Spleen (tissue), 11 donors: Measurements from ENCODE around the gene LETMD1. TPM values are rescaled to one million over a fixed set of nuclear protein-coding genes. Genes with fewer than 3 reads are reported as not detected.

Experiments used
- DNase-seq: peaks from one replicate; pipeline ENCODE4 v3.0.0-alpha.2; 2020
- H3K27ac ChIP-seq, 8 donors: fragments of 200-600 bp; sonication (generic) in 7 of 8; 1 replicate in 4 of 8; 2 replicates in 4 of 8; pipeline versions ENCODE4 v1.5.0 to v1.8.0; 2016 to 2021; ENCODE audit warnings: inconsistent platforms in 4 of 8, mild to moderate bottlenecking in 4 of 8, moderate library complexity in 1 of 8
- H3K27me3 ChIP-seq, 7 donors: fragments of 200-600 bp; sonication (generic) in 6 of 7; replicated peaks in 1 of 7; 1 replicate in 4 of 7; 2 replicates in 3 of 7; pipeline versions ENCODE4 v1.5.0 to v1.8.0; 2016 to 2021; ENCODE audit warnings: inconsistent platforms in 3 of 7, mild to moderate bottlenecking in 1 of 7
- H3K36me3 ChIP-seq, 6 donors: fragments of 200-600 bp; sonication (generic) in 5 of 6; 1 replicate in 4 of 6; 2 replicates in 2 of 6; pipeline versions ENCODE4 v1.5.0 to v1.8.0; 2016 to 2021; ENCODE audit warnings: inconsistent platforms in 2 of 6
- H3K4me1 ChIP-seq, 6 donors: fragments of 200-600 bp; sonication (generic) in 5 of 6; 1 replicate in 3 of 6; 2 replicates in 3 of 6; pipeline versions ENCODE4 v1.5.0 to v1.8.0; 2016 to 2021; ENCODE audit warnings: inconsistent platforms in 3 of 6
- H3K4me3 ChIP-seq, 8 donors: fragments of 200-600 bp; sonication (generic) in 7 of 8; 1 replicate in 4 of 8; 2 replicates in 4 of 8; pipeline versions ENCODE4 v1.5.0 to v1.8.0; 2016 to 2021; ENCODE audit warnings: inconsistent platforms in 4 of 8, mild to moderate bottlenecking in 4 of 8, moderate library complexity in 2 of 8
- H3K9me3 ChIP-seq, 8 donors: fragments of 200-600 bp; sonication (generic) in 7 of 8; 1 replicate in 4 of 8; 2 replicates in 4 of 8; pipeline versions ENCODE4 v1.5.0 to v1.8.0; 2016 to 2021; ENCODE audit warnings: inconsistent platforms in 4 of 8
- POLR2A ChIP-seq, 3 donors: fragments of 450-650 bp; IDR thresholded peaks; one replicate each; pipeline ENCODE4 v1.5.1; 2017; ENCODE audit warnings: antibody characterized with exemption in 3 of 3, mild to moderate bottlenecking in 1 of 3
- POLR2AphosphoS5 ChIP-seq, 3 donors: sonication (generic); formaldehyde crosslinking; IDR thresholded peaks; one replicate each; pipeline ENCODE4 v1.5.1; 2017; ENCODE audit warnings: antibody characterized with exemption in 3 of 3
- WGBS, 5 donors: extraction: QIAGEN DNeasy Blood & Tissue Kit in 3 of 5; methylation state at CpG; one replicate each; pipeline versions ENCODE4 v1.1.5 to v1.1.7; 2013 to 2018; 5-methylcytosine and 5-hydroxymethylcytosine counted together
- intact Hi-C: fragments of 100-400 bp; cut with DNase I; formaldehyde crosslinking; loops from one replicate; pipeline ENCODE4 v1.15.0; 2023; ENCODE audit warnings: low total_unique reads
- polyA plus RNA-seq, 3 donors: library from polyadenylated mRNA; stranded (reverse); fragments of 200-250 nt; gene quantifications; one replicate each; pipeline ENCODE4 v1.2.1, GENCODE V29; 2013
- small RNA-seq, 4 donors: library from RNA; depleted of rRNA; stranded (forward); fragments of <200 nt; gene quantifications; one replicate each; pipeline ENCODE3, GENCODE V24; 2016
- total RNA-seq, 7 donors: library from RNA; depleted of rRNA in 3 of 7; stranded (reverse); fragments of >200 nt in 3 of 7; fragmentation: NEBNext Ultra II Directional in 4 of 7; extraction: Animal tissue kit (Norgen Biotek cat#: 25700) in 4 of 7; gene quantifications; one replicate each; pipeline versions ENCODE4 v1.1.0 to v1.2.1, GENCODE V29; 2016 to 2021
- TF ChIP-seq, protein P1 (sequence below), 11 experiments: fragments of 200-600 bp in 7 of 11; fragments of 450-650 bp in 4 of 11; sonication (generic) in 4 of 11; IDR thresholded peaks in 8 of 11; conservative IDR thresholded peaks in 3 of 11; 1 replicate in 7 of 11; 2 replicates in 4 of 11; pipeline versions ENCODE4 v1.4.0 to v1.8.0; 2016 to 2021; ENCODE audit warnings: antibody characterized with exemption in 11 of 11, inconsistent platforms in 4 of 11, mild to moderate bottlenecking in 1 of 11
- donor health status: healthy with polysubstance abuse.
- donor health status: DM: no; HTN: no; CAD: no; lungs with moderate emphysema.
- donor health status: DM: no; HTN: no; CAD: no.
- donor health status: Bipolar disorder and iron deficiency.
- donor health status: healthy.
- donor health status: DM: no; HTN: no; CAD: no.
- donor health status: DM: yes; HTN: yes; CAD: no.

The LETMD1 gene
- total and polyA plus RNA-seq, 10 donors = 51.4 to 85.2 (median 60.0) TPM

GRCh38 chr12:51090705-51091229 is 42.6 kb downstream of the LETMD1 start:
- DNase-seq = no peak
- intact Hi-C loops = no loop called here
- peaks cover 0 to under 1% (median 0%) of the 10 kb centered on the region in 6 donors for H3K4me1 ChIP-seq
- TF ChIP-seq POLR2AphosphoS5 (IDR thresholded peaks at IDR 0.05) = no peak
- H3K9me3 ChIP-seq = no peaks in the 10 kb centered on the region
- no peaks in the 10 kb centered on the region for H3K27me3 ChIP-seq
- WGBS, 5 donors = 90 to 95% (median 92%) methylated on average over 10 of the region's 10 CpGs
- no peak overlapping the region for H3K4me3 ChIP-seq
- H3K36me3 ChIP-seq = peaks cover 0 to 57% (median 20%) of the 10 kb centered on the region in 6 donors
- no peak overlapping the region for H3K27ac ChIP-seq

- intact Hi-C loops = no loop called here
- H3K36me3 ChIP-seq = peaks cover 0 to 100% (median 95%) of the 10 kb centered on the region in 6 donors
Measured at GRCh38 chr12:51098611-51099010, 50.5 kb downstream of the LETMD1 start.

DNA sequence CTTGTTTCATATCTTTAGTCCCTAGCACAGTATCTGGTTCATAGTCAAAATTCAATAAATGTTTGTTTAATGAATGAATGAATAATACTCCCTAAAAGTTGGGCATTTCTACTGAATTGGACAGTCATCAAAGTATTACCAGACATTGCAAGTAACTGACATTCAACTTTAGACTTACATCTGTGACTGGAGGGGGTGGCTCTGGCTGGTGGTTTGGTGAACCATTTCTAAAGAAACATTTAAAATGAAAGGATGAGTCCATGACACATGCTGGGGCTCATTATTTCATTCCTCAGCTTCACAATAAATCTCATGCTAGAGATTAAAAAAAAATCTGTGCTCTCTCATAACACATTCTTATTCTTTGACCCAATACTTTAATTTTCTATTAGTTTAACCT is 55.9 kb downstream of the LETMD1 start:
- TF ChIP-seq, protein P1, sequence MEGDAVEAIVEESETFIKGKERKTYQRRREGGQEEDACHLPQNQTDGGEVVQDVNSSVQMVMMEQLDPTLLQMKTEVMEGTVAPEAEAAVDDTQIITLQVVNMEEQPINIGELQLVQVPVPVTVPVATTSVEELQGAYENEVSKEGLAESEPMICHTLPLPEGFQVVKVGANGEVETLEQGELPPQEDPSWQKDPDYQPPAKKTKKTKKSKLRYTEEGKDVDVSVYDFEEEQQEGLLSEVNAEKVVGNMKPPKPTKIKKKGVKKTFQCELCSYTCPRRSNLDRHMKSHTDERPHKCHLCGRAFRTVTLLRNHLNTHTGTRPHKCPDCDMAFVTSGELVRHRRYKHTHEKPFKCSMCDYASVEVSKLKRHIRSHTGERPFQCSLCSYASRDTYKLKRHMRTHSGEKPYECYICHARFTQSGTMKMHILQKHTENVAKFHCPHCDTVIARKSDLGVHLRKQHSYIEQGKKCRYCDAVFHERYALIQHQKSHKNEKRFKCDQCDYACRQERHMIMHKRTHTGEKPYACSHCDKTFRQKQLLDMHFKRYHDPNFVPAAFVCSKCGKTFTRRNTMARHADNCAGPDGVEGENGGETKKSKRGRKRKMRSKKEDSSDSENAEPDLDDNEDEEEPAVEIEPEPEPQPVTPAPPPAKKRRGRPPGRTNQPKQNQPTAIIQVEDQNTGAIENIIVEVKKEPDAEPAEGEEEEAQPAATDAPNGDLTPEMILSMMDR (IDR thresholded peaks at IDR 0.05 in 8 of 11, conservative IDR thresholded peaks at IDR 0.05 in 3 of 11) = no peak
- TF ChIP-seq POLR2AphosphoS5 (IDR thresholded peaks at IDR 0.05) (no peak), POLR2A (IDR thresholded peaks at IDR 0.05) (no peak)
- H3K27ac ChIP-seq = no peak overlapping the region
- no peak overlapping the region for H3K4me3 ChIP-seq
- DNase-seq = no peak
- intact Hi-C loops = no loop called here
- peaks cover 5 to 99% (median 87%) of the 10 kb centered on the region in 6 donors for H3K36me3 ChIP-seq
- peaks cover 0 to 10% (median 0%) of the 10 kb centered on the region in 6 donors for H3K4me1 ChIP-seq
- H3K9me3 ChIP-seq = no peaks in the 10 kb centered on the region
- H3K27me3 ChIP-seq = no peaks in the 10 kb centered on the region

More at GRCh38 chr12:51098611-51099010, 50.5 kb downstream of the LETMD1 start:
- Histone ChIP-seq H3K27ac (no peak overlapping the region), H3K9me3 (no peaks in the 10 kb centered on the region), H3K27me3 (no peaks in the 10 kb centered on the region), H3K4me1 (no peaks in the 10 kb centered on the region), H3K4me3 (no peak overlapping the region)
- TF ChIP-seq POLR2AphosphoS5 (IDR thresholded peaks at IDR 0.05) (no peak), POLR2A (IDR thresholded peaks at IDR 0.05) (no peak)
- TF ChIP-seq, protein P1 (IDR thresholded peaks at IDR 0.05 in 8 of 11, conservative IDR thresholded peaks at IDR 0.05 in 3 of 11) = no peak
- DNase-seq = no peak
- 0 to 98% (median 97%) methylated on average over 1 of the region's 1 CpG for WGBS, 5 donors

DNA sequence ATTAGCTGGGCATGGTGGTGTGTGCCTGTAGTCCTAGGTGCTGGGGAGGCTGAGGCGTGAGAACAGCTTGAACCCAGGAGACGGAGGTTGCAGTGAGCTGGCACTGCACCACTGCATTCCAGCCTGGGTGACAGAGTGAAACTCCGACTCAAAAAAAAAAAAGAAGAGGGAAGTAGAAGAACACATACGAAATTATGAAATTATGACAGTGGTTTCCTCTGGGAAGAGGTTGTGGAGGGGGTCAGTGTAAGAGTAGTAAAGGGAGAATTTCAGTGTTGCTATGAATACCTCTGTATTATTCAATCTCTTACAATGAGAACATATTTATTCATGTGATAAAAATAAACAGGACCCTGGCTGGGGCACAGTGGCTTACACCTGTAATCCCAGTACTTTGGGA is 60.0 kb downstream of the LETMD1 start:
- Histone ChIP-seq H3K4me1 (peaks cover 0 to 11% (median 0%) of the 10 kb centered on the region in 6 donors), H3K9me3 (no peaks in the 10 kb centered on the region), H3K36me3 (peaks cover 6 to 99% (median 83%) of the 10 kb centered on the region in 6 donors), H3K27me3 (no peaks in the 10 kb centered on the region), H3K4me3 (no peak overlapping the region), H3K27ac (no peak overlapping the region)
- intact Hi-C loops = no loop called here
- no peak for TF ChIP-seq POLR2A (IDR thresholded peaks at IDR 0.05)
- TF ChIP-seq POLR2AphosphoS5 (IDR thresholded peaks at IDR 0.05) = no peak
- TF ChIP-seq, protein P1 (IDR thresholded peaks at IDR 0.05 in 8 of 11, conservative IDR thresholded peaks at IDR 0.05 in 3 of 11) = no peak
- DNase-seq = no peak
- 47 to 77% (median 63%) methylated on average over 4 of the region's 4 CpGs for WGBS, 5 donors

Small RNAs within 50 kb of the gene (small RNA-seq; reads per million reads assigned to genes)
- gene RNU6-1273P = 0 reads per million in 4 donors
- gene RNU6-87P = 0 reads per million in 4 donors

Other genes starting within 250 kb of the LETMD1 start
- not detected for gene TMPRSS12, start 205.4 kb upstream of the LETMD1 start, total RNA-seq
- gene TMPRSS12, start 205.4 kb upstream of the LETMD1 start, polyA plus RNA-seq = not detected
- gene HIGD1C, start 95.8 kb upstream of the LETMD1 start, total RNA-seq = not detected
- gene HIGD1C, start 95.8 kb upstream of the LETMD1 start, polyA plus RNA-seq = not detected
- 10 to 100 TPM; 37.0 to 54.4 (median 42.6) TPM for gene SLC11A2, start 21.9 kb upstream of the LETMD1 start, total RNA-seq
- gene SLC11A2, start 21.9 kb upstream of the LETMD1 start, polyA plus RNA-seq = 10 to 100 TPM in 2 of 3 donors, 1 to 10 TPM in 1; 7.7 to 11.1 (median 10.6) TPM
- gene CSRNP2, start 35.3 kb downstream of the LETMD1 start, total RNA-seq = 10 to 100 TPM; 17.9 to 41.8 (median 26.2) TPM
- gene CSRNP2, start 35.3 kb downstream of the LETMD1 start, polyA plus RNA-seq = 1 to 10 TPM; 3.7 to 7.1 (median 5.0) TPM
- gene TFCP2, start 124.8 kb downstream of the LETMD1 start, total RNA-seq = 10 to 100 TPM; 17.9 to 33.1 (median 24.8) TPM
- 10 to 100 TPM; 10.2 to 13.8 (median 10.9) TPM for gene TFCP2, start 124.8 kb downstream of the LETMD1 start, polyA plus RNA-seq
- gene POU6F1, start 169.7 kb downstream of the LETMD1 start, total RNA-seq = 10 to 100 TPM; 17.1 to 27.1 (median 20.5) TPM
- gene POU6F1, start 169.7 kb downstream of the LETMD1 start, polyA plus RNA-seq = 10 to 100 TPM in 2 of 3 donors, 1 to 10 TPM in 1; 3.9 to 14.7 (median 10.0) TPM
- 100 to 1,000 TPM; 237 to 493 (median 306) TPM for gene DAZAP2, start 190.5 kb downstream of the LETMD1 start, total RNA-seq
- 100 to 1,000 TPM; 181 to 329 (median 237) TPM for gene DAZAP2, start 190.5 kb downstream of the LETMD1 start, polyA plus RNA-seq
- gene SMAGP, start 222.1 kb downstream of the LETMD1 start, total RNA-seq = 10 to 100 TPM in 5 of 7 donors, 1 to 10 TPM in 2; 8.6 to 18.1 (median 13.4) TPM
- 10 to 100 TPM in 1 of 3 donors, 1 to 10 TPM in 2; 8.2 to 10.8 (median 9.5) TPM for gene SMAGP, start 222.1 kb downstream of the LETMD1 start, polyA plus RNA-seq